GM18873 (cell line): ENCODE data around the gene WSCD1.

ENCODE experiments used
- ATAC-seq: cut with Tn5 transposase; IDR thresholded peaks from one replicate; pipeline ENCODE4 v1.9.1; 2021; ENCODE audit warnings: mild to moderate bottlenecking, moderate library complexity, moderate number of reproducible peaks; ENCODE audit not compliant: unreplicated experiment, low FRiP score

Gene WSCD1

GRCh38 chr17:6084311-6085161 is 14.4 kb downstream of the WSCD1 start:
- ATAC-seq, result no peak

- ATAC-seq, result no peak
Measured at GRCh38 chr17:6085812-6086211, 15.6 kb downstream of the WSCD1 start.

DNA sequence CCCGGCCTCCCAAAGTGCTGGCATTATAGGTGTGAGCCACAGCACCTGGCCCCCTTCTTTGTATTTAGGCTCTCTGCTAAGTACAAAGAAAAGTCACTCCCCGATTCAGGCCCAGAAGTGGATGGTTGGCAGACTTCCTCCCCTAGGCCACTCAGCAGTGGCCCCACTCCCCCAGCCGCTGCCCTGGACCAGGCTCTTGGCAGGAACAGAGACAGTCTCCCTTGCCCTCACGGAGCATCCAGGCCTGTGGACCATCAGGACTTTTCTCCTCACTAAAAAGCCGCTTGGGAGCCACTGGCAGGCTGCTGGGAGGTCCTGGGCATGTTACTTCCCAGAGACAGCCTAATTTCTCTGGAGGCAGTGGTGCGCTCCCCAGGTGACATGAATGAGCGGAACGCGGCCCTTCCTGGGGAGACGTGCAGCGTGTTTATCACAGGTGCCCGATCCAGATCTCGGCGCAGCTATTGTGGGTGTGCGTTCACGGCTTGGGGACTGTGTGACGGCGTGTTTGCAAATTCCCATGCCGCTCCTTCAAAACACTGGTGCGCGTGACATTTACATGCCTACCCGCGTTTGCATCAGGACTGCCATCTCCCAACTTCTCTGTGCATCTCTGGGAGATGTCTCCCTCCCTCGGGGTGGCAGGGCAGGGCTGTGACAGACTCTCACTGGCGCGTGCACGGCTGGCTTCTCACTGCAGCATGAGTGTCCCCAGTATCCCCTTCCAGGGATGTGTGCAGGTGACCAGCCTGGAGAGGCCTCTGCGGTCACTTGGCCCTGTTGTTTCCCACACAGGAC is 16.6 kb downstream of the WSCD1 start:
- no peak for ATAC-seq

- no peak for ATAC-seq
Measured at GRCh38 chr17:6088141-6088540, 18.0 kb downstream of the WSCD1 start.

- no peak for ATAC-seq
Measured at GRCh38 chr17:6090253-6090652, 20.1 kb downstream of the WSCD1 start.

DNA sequence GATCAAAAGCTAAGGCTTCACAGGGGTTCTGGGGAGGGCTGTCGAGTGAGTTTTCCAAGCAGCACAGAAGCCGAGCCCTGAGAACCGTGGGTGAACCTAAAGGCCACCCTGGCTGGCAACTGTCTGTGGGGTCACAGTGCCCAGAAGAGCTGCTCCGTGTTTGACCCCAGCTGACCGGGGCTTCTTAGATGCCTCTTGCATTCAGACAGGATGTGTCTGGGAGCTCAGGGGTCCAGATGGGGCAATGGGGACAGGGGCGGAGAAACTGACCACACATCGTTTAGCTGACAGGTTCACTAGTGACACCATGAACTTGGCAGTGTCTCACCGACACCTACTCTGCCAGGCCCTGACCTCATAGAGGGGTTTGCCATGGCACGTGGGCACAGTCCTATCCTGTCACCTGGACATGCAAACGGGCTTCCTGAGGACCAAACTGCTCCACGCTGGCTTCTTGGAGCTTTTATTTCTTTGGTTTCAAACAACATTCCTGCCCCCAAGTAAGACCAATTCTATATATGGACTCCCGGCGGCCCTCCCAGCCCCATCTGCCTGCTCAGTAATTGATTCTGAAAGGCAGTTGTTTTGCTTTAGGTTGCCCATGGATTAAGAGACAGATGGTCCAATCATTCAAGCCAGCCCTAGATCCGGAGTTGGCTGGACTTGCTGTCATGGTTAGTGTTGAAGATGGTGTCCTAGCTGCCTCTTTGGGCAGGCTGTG is 22.2 kb downstream of the WSCD1 start:
- ATAC-seq, result no peak

GRCh38 chr17:6092903-6093468 is 22.8 kb downstream of the WSCD1 start:
- ATAC-seq, result no peak

DNA sequence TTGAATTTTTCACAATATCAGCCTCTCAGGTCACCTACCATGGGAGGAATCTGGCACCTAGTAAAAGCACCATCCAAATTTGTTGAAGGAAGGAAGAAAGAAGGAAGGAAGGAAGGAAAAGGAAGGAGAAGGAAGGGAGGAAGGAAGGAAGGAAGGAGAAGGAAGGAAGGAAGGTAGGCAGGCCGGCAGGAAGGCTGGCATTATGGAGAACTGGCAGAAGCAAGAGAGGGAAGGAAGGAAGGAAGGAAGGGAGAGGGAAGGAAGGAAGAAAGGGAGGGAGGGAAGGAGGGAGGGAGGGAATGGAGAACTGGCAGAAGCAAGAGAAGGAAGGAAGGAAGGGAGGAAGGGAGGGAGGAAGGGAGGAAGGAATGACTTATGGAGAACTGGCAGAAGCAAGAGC is 24.3 kb downstream of the WSCD1 start:
- ATAC-seq, result no peak

GRCh38 chr17:6094926-6095325 is 24.7 kb downstream of the WSCD1 start:
- ATAC-seq, result no peak

- no peak for ATAC-seq
Measured at GRCh38 chr17:6095501-6095900, 25.3 kb downstream of the WSCD1 start.

GRCh38 chr17:6096201-6097004 is 26.2 kb downstream of the WSCD1 start:
- ATAC-seq, result no peak

- ATAC-seq, result no peak
Measured at GRCh38 chr17:6097005-6097279, 26.8 kb downstream of the WSCD1 start.

- no peak for ATAC-seq
Measured at GRCh38 chr17:6098050-6098822, 28.1 kb downstream of the WSCD1 start.

GRCh38 chr17:6098823-6099180 is 28.6 kb downstream of the WSCD1 start:
- ATAC-seq, result no peak

DNA sequence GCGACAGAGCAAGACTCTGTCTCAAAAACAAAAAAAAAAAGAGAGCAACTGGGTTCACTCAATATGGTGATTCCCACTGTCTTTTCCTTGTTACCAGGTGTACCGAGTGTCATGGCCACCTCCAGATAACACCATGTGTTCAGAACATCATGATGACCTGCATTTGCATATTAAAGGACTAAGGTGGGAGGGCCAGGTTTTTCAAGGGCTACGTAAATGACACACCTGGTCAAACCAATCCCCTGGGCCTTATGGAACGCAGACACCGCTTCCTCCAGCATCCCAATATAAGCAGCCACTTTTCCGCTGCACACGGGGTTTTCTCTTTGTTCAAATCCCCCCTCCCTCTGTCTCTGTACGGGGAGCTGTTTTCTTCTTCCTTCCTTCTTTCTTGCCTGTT is 29.3 kb downstream of the WSCD1 start:
- no peak for ATAC-seq

- ATAC-seq, result no peak
Measured at GRCh38 chr17:6100146-6100545, 30.0 kb downstream of the WSCD1 start.

DNA sequence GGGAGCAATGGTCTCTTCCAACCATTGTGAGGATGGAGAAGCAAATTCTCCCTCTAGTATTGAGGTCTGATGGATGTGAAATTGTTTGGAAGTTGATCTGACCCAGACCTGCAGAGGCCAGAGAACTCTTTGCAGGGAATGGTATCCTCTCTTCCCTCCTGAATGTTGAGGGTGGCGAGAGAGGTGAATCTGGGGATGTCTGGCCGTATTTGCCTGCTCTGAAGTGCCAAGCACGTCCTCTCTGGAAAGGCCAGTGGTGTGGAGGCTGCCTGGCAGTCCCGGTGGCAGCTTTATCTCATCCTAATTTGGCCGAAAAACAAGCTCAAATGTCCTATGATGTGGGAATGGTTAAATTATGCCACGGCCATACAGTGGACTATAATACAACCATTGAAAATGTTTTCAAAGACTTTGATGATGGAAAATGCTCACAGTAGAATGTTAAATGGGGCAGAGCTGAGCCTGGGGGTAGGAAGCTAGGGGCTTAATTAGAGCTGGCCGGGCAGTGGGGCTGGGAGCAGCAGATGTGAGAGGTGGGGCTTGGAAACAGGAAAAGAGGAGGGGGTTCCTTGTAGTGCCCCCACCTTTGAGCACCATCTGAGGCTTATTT is 30.8 kb downstream of the WSCD1 start:
- no peak for ATAC-seq

GRCh38 chr17:6101706-6102105 is 31.5 kb downstream of the WSCD1 start:
- ATAC-seq, result no peak

DNA sequence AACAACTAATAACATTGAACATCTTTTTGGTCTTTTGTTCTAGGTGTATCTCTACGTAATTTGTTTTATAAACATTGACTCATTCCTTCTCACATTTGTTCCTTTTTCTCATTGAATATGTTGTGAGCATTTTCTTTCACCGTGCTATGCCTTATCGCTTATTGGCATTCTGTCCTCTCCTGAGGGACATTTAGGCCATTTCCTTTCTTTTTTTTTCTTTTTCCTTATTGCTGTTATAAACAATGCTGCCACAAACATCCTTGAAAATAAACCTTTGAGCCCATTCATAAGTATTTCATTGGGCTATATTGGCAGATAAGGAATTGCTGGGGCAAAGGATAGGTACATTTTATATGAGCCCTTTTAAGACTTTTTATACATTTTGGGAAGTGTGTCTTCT is 32.4 kb downstream of the WSCD1 start:
- ATAC-seq, result no peak
